Eye (tissue), 1 donor: ENCODE results near the gene RNF220.
A peak's percentile ranks its signal among the peaks of the same experiment; 100 is the strongest.

Experiments
- DNase-seq: peaks from one replicate; pipeline ENCODE4 v3.0.0-alpha.2; 2015

RNF220 gene

GRCh38 chr1:44436401-44437106 is 31.5 kb downstream of the RNF220 start:
- peak; percentile 34 for DNase-seq

GRCh38 chr1:44437107-44437716 is 32.2 kb downstream of the RNF220 start:
- peak; percentile 70 for DNase-seq

- DNase-seq, result no peak
These were observed 37.7 kb downstream of the RNF220 start for GRCh38 chr1:44442791-44443190.

GRCh38 chr1:44447051-44447810 is 42.2 kb downstream of the RNF220 start:
- DNase-seq, result no peak

GRCh38 chr1:44453798-44454349 is 48.8 kb downstream of the RNF220 start:
- no peak for DNase-seq

GRCh38 chr1:44454704-44455103 is 49.6 kb downstream of the RNF220 start:
- no peak for DNase-seq

- DNase-seq, result no peak
These were observed 55.2 kb downstream of the RNF220 start for GRCh38 chr1:44460107-44460882.

GRCh38 chr1:44464361-44464760 is 59.3 kb downstream of the RNF220 start:
- DNase-seq, result no peak

GRCh38 chr1:44467566-44467965 is 62.5 kb downstream of the RNF220 start:
- no peak for DNase-seq

- DNase-seq, result no peak
These were observed 66.9 kb downstream of the RNF220 start for GRCh38 chr1:44471911-44472453.

GRCh38 chr1:44472620-44473525 is 67.8 kb downstream of the RNF220 start:
- DNase-seq, result peak; percentile 38

GRCh38 chr1:44476891-44477290 is 71.8 kb downstream of the RNF220 start:
- no peak for DNase-seq

- no peak for DNase-seq
These were observed 76.6 kb downstream of the RNF220 start for GRCh38 chr1:44481701-44482100.

GRCh38 chr1:44483089-44483874 is 78.2 kb downstream of the RNF220 start:
- DNase-seq, result no peak

- DNase-seq, result no peak
These were observed 79.2 kb downstream of the RNF220 start for GRCh38 chr1:44484155-44484688.

- DNase-seq, result peak; percentile 36
These were observed 80.3 kb downstream of the RNF220 start for GRCh38 chr1:44485229-44485933.

- no peak for DNase-seq
These were observed 80.9 kb downstream of the RNF220 start for GRCh38 chr1:44485934-44486460.

- DNase-seq, result no peak
These were observed 84.4 kb downstream of the RNF220 start for GRCh38 chr1:44489481-44489880.

GRCh38 chr1:44496541-44497171 is 91.6 kb downstream of the RNF220 start:
- no peak for DNase-seq
